HepG2 (cell line): ENCODE data around the gene ATXN7L3. TPM values are rescaled to one million over a fixed set of nuclear protein-coding genes. Genes with fewer than 3 reads are reported as not detected.

ENCODE experiments used
- FIP1L1 ChIP-seq: fragments of 200-400 bp; formaldehyde crosslinking; IDR thresholded peaks from 2 replicates; pipeline ENCODE4 v1.6.1; 2018; ENCODE audit warnings: low read depth, mild to moderate bottlenecking, low read length, moderate library complexity, borderline replicate concordance; ENCODE audit not compliant: insufficient read depth
- GLI4 ChIP-seq: sonication (generic); formaldehyde crosslinking; IDR thresholded peaks from 2 replicates; pipeline ENCODE4 v1.5.1; 2020; ENCODE audit warnings: missing genetic modification reagents, mild to moderate bottlenecking, moderate library complexity, borderline replicate concordance
- JDP2 ChIP-seq: sonication (generic); formaldehyde crosslinking; IDR thresholded peaks from 2 replicates; pipeline ENCODE4 v1.8.1; 2022; ENCODE audit warnings: missing genetic modification reagents, borderline replicate concordance
- KDM2A ChIP-seq: sonication (generic); formaldehyde crosslinking; IDR thresholded peaks from 2 replicates; pipeline ENCODE4 v1.4.0; 2020; ENCODE audit warnings: low read depth, missing genetic modification reagents, borderline replicate concordance
- KLF12 ChIP-seq: sonication (generic); formaldehyde crosslinking; IDR thresholded peaks from 2 replicates; pipeline ENCODE4 v1.4.0; 2020; ENCODE audit warnings: missing genetic modification reagents, borderline replicate concordance
- LCORL ChIP-seq, 2 experiments: fragments of 450-650 bp in 1 of 2; sonication (generic) in 1 of 2; formaldehyde crosslinking in 1 of 2; IDR thresholded peaks; 2 replicates each; pipeline versions ENCODE4 v1.5.0 to v1.6.1; 2017 to 2020; ENCODE audit warnings: antibody characterized with exemption in 1 of 2, missing genetic modification reagents in 1 of 2
- PRMT3 ChIP-seq: sonication (generic); formaldehyde crosslinking; IDR thresholded peaks from 2 replicates; pipeline ENCODE4 v1.8.1; 2022; ENCODE audit warnings: low read depth, mild to moderate bottlenecking, moderate library complexity, missing genetic modification reagents, borderline replicate concordance
- TAF15 ChIP-seq: fragments of 200-400 bp; formaldehyde crosslinking; IDR thresholded peaks from one replicate; pipeline ENCODE4 v1.6.1; 2018; ENCODE audit warnings: mild to moderate bottlenecking, low read depth, low read length; ENCODE audit not compliant: poor library complexity, severe bottlenecking
- U2AF1 ChIP-seq: fragments of 200-400 bp; formaldehyde crosslinking; optimal IDR thresholded peaks from 2 replicates; pipeline ENCODE3; 2017; ENCODE audit warnings: mild to moderate bottlenecking, low read depth, low read length
- YY1 ChIP-seq: IDR thresholded peaks from 2 replicates; pipeline ENCODE4 v1.6.1; 2011; ENCODE audit warnings: low read length, low read depth, moderate library complexity, mild to moderate bottlenecking; ENCODE audit not compliant: insufficient read depth, insufficient replicate concordance
- ZBTB20 ChIP-seq: sonication (generic); formaldehyde crosslinking; IDR thresholded peaks from 2 replicates; pipeline ENCODE4 v1.8.1; 2023; ENCODE audit warnings: missing genetic modification reagents, low read depth, mild to moderate bottlenecking, borderline replicate concordance
- ZNF614 ChIP-seq: IDR thresholded peaks from 2 replicates; pipeline ENCODE4 v1.6.1; 2018; ENCODE audit warnings: missing biosample characterization, missing genetic modification reagents, inconsistent platforms, borderline replicate concordance
- ZNF747 ChIP-seq: sonication (generic); formaldehyde crosslinking; IDR thresholded peaks from 2 replicates; pipeline ENCODE4 v1.8.1; 2023; ENCODE audit warnings: missing genetic modification reagents, mild to moderate bottlenecking, borderline replicate concordance
- ZNF772 ChIP-seq: sonication (generic); formaldehyde crosslinking; IDR thresholded peaks from 2 replicates; pipeline ENCODE4 v1.5.0; 2020; ENCODE audit warnings: mild to moderate bottlenecking, missing genetic modification reagents
- ZNF775 ChIP-seq: sonication (generic); formaldehyde crosslinking; IDR thresholded peaks from 2 replicates; pipeline ENCODE4 v1.4.0; 2020; ENCODE audit warnings: missing genetic modification reagents, mild to moderate bottlenecking, moderate library complexity, borderline replicate concordance
- ZNF792 ChIP-seq: IDR thresholded peaks from 2 replicates; pipeline ENCODE4 v1.6.1; 2016
- polyA plus RNA-seq, 8 experiments: library from polyadenylated mRNA; depleted of rRNA in 3 of 8; stranded (reverse) in 7 of 8; unstranded in 1 of 8; fragments of >200 nt; fragmentation: Illumina TruSeq in 4 of 8; extraction: Trizol in 4 of 8; gene quantifications; 2 replicates each; pipeline versions ENCODE4 v1.2.1 to v1.2.3, GENCODE V29; 2011 to 2016; ENCODE audit warnings: low read depth in 4 of 8, missing spikeins in 1 of 8, mixed read lengths in 1 of 8; ENCODE audit not compliant: insufficient read depth in 1 of 8
- total RNA-seq, 5 experiments: library from RNA; depleted of rRNA; stranded (reverse); fragments of >200 nt; fragmentation: Illumina TruSeq; extraction: Trizol; gene quantifications; 2 replicates each; pipeline ENCODE4 v1.2.3, GENCODE V29; 2016; ENCODE audit warnings: low read depth in 1 of 5
- TF ChIP-seq, protein P1 (sequence below): sonication (generic); formaldehyde crosslinking; IDR thresholded peaks from 2 replicates; pipeline ENCODE4 v1.5.0; 2020; ENCODE audit warnings: missing genetic modification reagents
- TF ChIP-seq, protein P2 (sequence below): sonication (generic); formaldehyde crosslinking; IDR thresholded peaks from 2 replicates; pipeline ENCODE4 v1.4.0; 2020; ENCODE audit warnings: missing genetic modification reagents
- TF ChIP-seq, protein P3 (sequence below): sonication (generic); formaldehyde crosslinking; IDR thresholded peaks from 2 replicates; pipeline ENCODE4; 2020; ENCODE audit warnings: missing genetic modification reagents, mild to moderate bottlenecking, borderline replicate concordance
- TF ChIP-seq, protein P4 (sequence below): sonication (generic); formaldehyde crosslinking; IDR thresholded peaks from 2 replicates; pipeline ENCODE4 v1.4.0; 2020; ENCODE audit warnings: missing genetic modification reagents

ATXN7L3 gene
- total and polyA plus RNA-seq, 2 of the 13 experiments (the other 11 are each of a cell fraction or from before 2014, with no cell fraction given), result 44.5 to 59.1 TPM

DNA sequence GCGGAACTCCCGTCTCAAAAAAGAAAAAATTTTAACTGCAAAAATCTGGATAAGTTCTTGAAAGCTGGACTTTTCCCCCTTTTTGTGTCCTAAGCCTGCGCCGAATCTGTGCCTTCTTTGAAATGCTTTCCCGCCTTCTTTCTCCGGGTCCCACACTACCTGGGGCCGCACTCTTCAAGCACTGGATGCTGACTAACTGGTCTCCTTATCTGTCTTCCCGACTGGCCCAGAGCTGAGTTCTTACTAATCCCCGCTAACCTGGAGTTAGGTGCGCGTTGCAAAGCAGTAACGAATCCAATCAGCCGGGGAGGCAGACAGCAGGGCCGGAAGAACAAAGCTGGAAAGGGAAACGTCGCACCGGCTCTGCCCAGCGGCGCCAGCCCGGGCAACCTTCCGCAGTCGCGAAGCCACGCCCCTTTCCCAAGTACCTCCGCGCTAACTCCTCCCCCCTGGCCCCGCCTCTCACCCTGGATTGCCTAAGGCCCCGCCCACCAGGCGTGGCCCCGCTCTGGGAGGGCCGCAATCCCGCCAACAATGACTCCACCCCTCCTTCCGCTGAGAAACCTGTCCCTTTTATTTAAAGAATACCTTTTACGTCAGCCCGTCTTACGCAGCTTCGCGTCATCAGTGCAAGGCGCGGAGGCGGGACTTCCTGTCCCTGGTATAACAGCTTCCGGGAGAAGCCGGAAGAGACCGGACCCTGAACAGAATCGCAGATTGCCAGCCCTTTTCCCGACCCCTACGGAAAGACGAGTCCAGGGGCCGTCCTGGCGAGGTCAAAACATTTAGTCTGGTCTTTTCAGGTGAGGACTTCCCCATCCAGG lies 13.2 kb downstream of the ATXN7L3 start, which contains the start of gene TMUB2 (continued):
- TF ChIP-seq ZNF772 (CRISPR knock-in tag) (no peak; the same call in 1 of the 2 replicates), KDM2A (peak; percentile 74), YY1 (no peak), GLI4 (CRISPR knock-in tag) (no peak), ZBTB20 (no peak), TAF15 (peak; percentile 19), JDP2 (CRISPR knock-in tag) (no peak), PRMT3 (CRISPR knock-in tag) (no peak), ZNF775 (CRISPR knock-in tag) (no peak), FIP1L1 (no peak), ZNF792 (no peak), ZNF614 (peak; percentile 31; the same call in 1 of the 2 replicates), U2AF1 (no peak), LCORL (IDR thresholded peaks at IDR 0.05) (no peak), LCORL (CRISPR knock-in tag; IDR thresholded peaks at IDR 0.05) (peak; percentile 52; the same call in 1 of the 2 replicates), KLF12 (CRISPR knock-in tag) (peak; percentile 86), ZNF747 (CRISPR knock-in tag) (no peak)
- TF ChIP-seq, protein P1, sequence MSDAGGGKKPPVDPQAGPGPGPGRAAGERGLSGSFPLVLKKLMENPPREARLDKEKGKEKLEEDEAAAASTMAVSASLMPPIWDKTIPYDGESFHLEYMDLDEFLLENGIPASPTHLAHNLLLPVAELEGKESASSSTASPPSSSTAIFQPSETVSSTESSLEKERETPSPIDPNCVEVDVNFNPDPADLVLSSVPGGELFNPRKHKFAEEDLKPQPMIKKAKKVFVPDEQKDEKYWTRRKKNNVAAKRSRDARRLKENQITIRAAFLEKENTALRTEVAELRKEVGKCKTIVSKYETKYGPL (CRISPR knock-in tag), result peak; percentile 46; the same call in 1 of the 2 replicates
- TF ChIP-seq, protein P2, sequence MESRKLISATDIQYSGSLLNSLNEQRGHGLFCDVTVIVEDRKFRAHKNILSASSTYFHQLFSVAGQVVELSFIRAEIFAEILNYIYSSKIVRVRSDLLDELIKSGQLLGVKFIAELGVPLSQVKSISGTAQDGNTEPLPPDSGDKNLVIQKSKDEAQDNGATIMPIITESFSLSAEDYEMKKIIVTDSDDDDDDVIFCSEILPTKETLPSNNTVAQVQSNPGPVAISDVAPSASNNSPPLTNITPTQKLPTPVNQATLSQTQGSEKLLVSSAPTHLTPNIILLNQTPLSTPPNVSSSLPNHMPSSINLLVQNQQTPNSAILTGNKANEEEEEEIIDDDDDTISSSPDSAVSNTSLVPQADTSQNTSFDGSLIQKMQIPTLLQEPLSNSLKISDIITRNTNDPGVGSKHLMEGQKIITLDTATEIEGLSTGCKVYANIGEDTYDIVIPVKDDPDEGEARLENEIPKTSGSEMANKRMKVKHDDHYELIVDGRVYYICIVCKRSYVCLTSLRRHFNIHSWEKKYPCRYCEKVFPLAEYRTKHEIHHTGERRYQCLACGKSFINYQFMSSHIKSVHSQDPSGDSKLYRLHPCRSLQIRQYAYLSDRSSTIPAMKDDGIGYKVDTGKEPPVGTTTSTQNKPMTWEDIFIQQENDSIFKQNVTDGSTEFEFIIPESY (CRISPR knock-in tag), result peak; percentile 12; the same call in 1 of the 2 replicates
- TF ChIP-seq, protein P3, sequence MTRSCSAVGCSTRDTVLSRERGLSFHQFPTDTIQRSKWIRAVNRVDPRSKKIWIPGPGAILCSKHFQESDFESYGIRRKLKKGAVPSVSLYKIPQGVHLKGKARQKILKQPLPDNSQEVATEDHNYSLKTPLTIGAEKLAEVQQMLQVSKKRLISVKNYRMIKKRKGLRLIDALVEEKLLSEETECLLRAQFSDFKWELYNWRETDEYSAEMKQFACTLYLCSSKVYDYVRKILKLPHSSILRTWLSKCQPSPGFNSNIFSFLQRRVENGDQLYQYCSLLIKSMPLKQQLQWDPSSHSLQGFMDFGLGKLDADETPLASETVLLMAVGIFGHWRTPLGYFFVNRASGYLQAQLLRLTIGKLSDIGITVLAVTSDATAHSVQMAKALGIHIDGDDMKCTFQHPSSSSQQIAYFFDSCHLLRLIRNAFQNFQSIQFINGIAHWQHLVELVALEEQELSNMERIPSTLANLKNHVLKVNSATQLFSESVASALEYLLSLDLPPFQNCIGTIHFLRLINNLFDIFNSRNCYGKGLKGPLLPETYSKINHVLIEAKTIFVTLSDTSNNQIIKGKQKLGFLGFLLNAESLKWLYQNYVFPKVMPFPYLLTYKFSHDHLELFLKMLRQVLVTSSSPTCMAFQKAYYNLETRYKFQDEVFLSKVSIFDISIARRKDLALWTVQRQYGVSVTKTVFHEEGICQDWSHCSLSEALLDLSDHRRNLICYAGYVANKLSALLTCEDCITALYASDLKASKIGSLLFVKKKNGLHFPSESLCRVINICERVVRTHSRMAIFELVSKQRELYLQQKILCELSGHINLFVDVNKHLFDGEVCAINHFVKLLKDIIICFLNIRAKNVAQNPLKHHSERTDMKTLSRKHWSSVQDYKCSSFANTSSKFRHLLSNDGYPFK (CRISPR knock-in tag), result no peak; the same call in 1 of the 2 replicates
- TF ChIP-seq, protein P4, sequence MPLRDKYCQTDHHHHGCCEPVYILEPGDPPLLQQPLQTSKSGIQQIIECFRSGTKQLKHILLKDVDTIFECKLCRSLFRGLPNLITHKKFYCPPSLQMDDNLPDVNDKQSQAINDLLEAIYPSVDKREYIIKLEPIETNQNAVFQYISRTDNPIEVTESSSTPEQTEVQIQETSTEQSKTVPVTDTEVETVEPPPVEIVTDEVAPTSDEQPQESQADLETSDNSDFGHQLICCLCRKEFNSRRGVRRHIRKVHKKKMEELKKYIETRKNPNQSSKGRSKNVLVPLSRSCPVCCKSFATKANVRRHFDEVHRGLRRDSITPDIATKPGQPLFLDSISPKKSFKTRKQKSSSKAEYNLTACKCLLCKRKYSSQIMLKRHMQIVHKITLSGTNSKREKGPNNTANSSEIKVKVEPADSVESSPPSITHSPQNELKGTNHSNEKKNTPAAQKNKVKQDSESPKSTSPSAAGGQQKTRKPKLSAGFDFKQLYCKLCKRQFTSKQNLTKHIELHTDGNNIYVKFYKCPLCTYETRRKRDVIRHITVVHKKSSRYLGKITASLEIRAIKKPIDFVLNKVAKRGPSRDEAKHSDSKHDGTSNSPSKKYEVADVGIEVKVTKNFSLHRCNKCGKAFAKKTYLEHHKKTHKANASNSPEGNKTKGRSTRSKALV, result peak; percentile 83
